Tibial artery (tissue), 4 donors: ENCODE results near the gene CORO7.

ENCODE experiments used
- DNase-seq, 2 donors: peaks; one replicate each; pipeline ENCODE4 v3.0.0-alpha.2; 2019
- H3K27ac ChIP-seq, 2 donors: fragments of 200-600 bp; sonication (generic) in 1 of 2; 1 replicate in 1 of 2; 2 replicates in 1 of 2; pipeline ENCODE4 v1.5.1; 2018 to 2019; ENCODE audit warnings: mild to moderate bottlenecking in 1 of 2
- H3K27me3 ChIP-seq, 2 donors: fragments of 200-600 bp; sonication (generic) in 1 of 2; one replicate each; pipeline versions ENCODE4 v1.5.1 to v1.6.0; 2016 to 2019
- H3K36me3 ChIP-seq, 3 donors: fragments of 200-600 bp; sonication (generic) in 2 of 3; one replicate each; pipeline ENCODE4 v1.5.1; 2016 to 2019; ENCODE audit warnings: mild to moderate bottlenecking in 2 of 3
- H3K4me1 ChIP-seq, 4 donors: fragments of 200-600 bp; sonication (generic) in 2 of 4; 1 replicate in 3 of 4; 2 replicates in 1 of 4; pipeline ENCODE4 v1.5.1; 2016 to 2019
- H3K4me3 ChIP-seq, 2 donors: fragments of 200-600 bp; sonication (generic) in 1 of 2; 1 replicate in 1 of 2; 2 replicates in 1 of 2; pipeline ENCODE4 v1.5.1; 2018 to 2019; ENCODE audit warnings: mild to moderate bottlenecking in 2 of 2
- H3K9me3 ChIP-seq, 3 donors: fragments of 200-600 bp; sonication (generic) in 1 of 3; one replicate each; pipeline ENCODE4 v1.5.1; 2016 to 2019
- CTCF ChIP-seq, 2 experiments: fragments of 200-600 bp in 1 of 2; fragments of 450-650 bp in 1 of 2; IDR thresholded peaks; one replicate each; pipeline ENCODE4 v1.5.1; 2017 to 2019; ENCODE audit warnings: antibody characterized with exemption in 2 of 2, mild to moderate bottlenecking in 1 of 2, moderate library complexity in 1 of 2
- intact Hi-C: fragments of 100-400 bp; cut with DNase I; formaldehyde crosslinking; loops from one replicate; pipeline ENCODE4 v1.15.0; 2023; ENCODE audit warnings: low total_unique reads

The CORO7 gene

GRCh38 chr16:4376126-4376892 lies 40.1 kb downstream of the CORO7 start:
- H3K4me3 ChIP-seq = peak overlapping the region; percentile 61 to 97
- H3K36me3 ChIP-seq = peaks cover under 1 to 23% (median 15%) of the 10 kb centered on the region in 3 donors
- DNase-seq = peak; percentile 92 to 98
- H3K9me3 ChIP-seq = no peaks in the 10 kb centered on the region
- intact Hi-C loops = no loop called here
- peaks cover 13 to 93% (median 69%) of the 10 kb centered on the region in 4 donors for H3K4me1 ChIP-seq
- no peaks in the 10 kb centered on the region for H3K27me3 ChIP-seq
- no peak for TF ChIP-seq CTCF (IDR thresholded peaks at IDR 0.05)
- H3K27ac ChIP-seq = peak overlapping the region; percentile 92 to 93

- H3K27me3 ChIP-seq = no peaks in the 10 kb centered on the region
- intact Hi-C loops = no loop called here
- peak overlapping the region; percentile 92 to 93 for H3K27ac ChIP-seq
- no peaks in the 10 kb centered on the region for H3K9me3 ChIP-seq
- H3K36me3 ChIP-seq = peaks cover 0 to 18% (median 9%) of the 10 kb centered on the region in 3 donors
- DNase-seq = peak in 1 of 2 donors; percentile 89
- TF ChIP-seq CTCF (IDR thresholded peaks at IDR 0.05) = no peak
- peak overlapping the region; percentile 61 to 97 for H3K4me3 ChIP-seq
- peaks cover 16 to 93% (median 69%) of the 10 kb centered on the region in 4 donors for H3K4me1 ChIP-seq
These were observed 40.7 kb downstream of the CORO7 start for GRCh38 chr16:4375717-4376116.

- intact Hi-C loops = no loop called here
- H3K9me3 ChIP-seq = no peaks in the 10 kb centered on the region
- DNase-seq = peak; percentile 94 to 96
- H3K36me3 ChIP-seq = peaks cover 0 to 13% (median 4%) of the 10 kb centered on the region in 3 donors
- no peak for TF ChIP-seq CTCF (IDR thresholded peaks at IDR 0.05)
- H3K27ac ChIP-seq = peak overlapping the region; percentile 92 to 93
- H3K4me3 ChIP-seq = peak overlapping the region; percentile 61 to 97
- no peaks in the 10 kb centered on the region for H3K27me3 ChIP-seq
- H3K4me1 ChIP-seq = peaks cover 18 to 93% (median 70%) of the 10 kb centered on the region in 4 donors
These were observed 42.3 kb downstream of the CORO7 start for GRCh38 chr16:4373909-4374742.

- intact Hi-C loops = no loop called here
- TF ChIP-seq CTCF (IDR thresholded peaks at IDR 0.05) = no peak
- DNase-seq = peak in 1 of 2 donors; percentile 75
- H3K4me1 ChIP-seq = peaks cover 15 to 93% (median 70%) of the 10 kb centered on the region in 4 donors
- peaks cover 0 to 12% (median 4%) of the 10 kb centered on the region in 3 donors for H3K36me3 ChIP-seq
- H3K27me3 ChIP-seq = no peaks in the 10 kb centered on the region
- peak overlapping the region; percentile 61 to 97 for H3K4me3 ChIP-seq
- H3K9me3 ChIP-seq = no peaks in the 10 kb centered on the region
- H3K27ac ChIP-seq = peak overlapping the region; percentile 92 to 93
These were observed 43.0 kb downstream of the CORO7 start for GRCh38 chr16:4373356-4373908.

- Histone ChIP-seq H3K4me3 (peak overlapping the region; percentile 61 to 97), H3K27ac (peak overlapping the region; percentile 92 to 93), H3K27me3 (no peaks in the 10 kb centered on the region), H3K4me1 (peaks cover 9 to 92% (median 69%) of the 10 kb centered on the region in 4 donors), H3K9me3 (no peaks in the 10 kb centered on the region), H3K36me3 (peaks cover 0 to 7% (median 0%) of the 10 kb centered on the region in 3 donors)
- intact Hi-C loops = no loop called here
- TF ChIP-seq CTCF (IDR thresholded peaks at IDR 0.05) = no peak
- peak; percentile 68 to 88 for DNase-seq
These were observed 43.6 kb downstream of the CORO7 start for GRCh38 chr16:4372578-4373355.
